A673 (cell line): Measurements from ENCODE around the gene PLXND1. TPM values are rescaled to one million over a fixed set of nuclear protein-coding genes. Genes with fewer than 3 reads are reported as not detected.

Experiments used
- BruUV-seq: library from RNA; stranded (reverse); fragments of 400-500 nt; replicated peaks from 2 replicates; lab custom pipeline; 2021; lab: Mats Ljungman, UMichigan
- CTCF ChIA-PET: fragments of 300-600 bp; sonication (Branson Sonifier 250); formaldehyde crosslinking; loops from one replicate; lab custom pipeline; 2022; ENCODE audit warnings: antibody characterized with exemption; lab: Charles Lee
- POLR2A ChIA-PET: fragments of 300-600 bp; sonication (Branson Sonifier 250); formaldehyde crosslinking; loops from one replicate; lab custom pipeline; 2022; ENCODE audit warnings: antibody characterized with exemption; ENCODE audit not compliant: low non-redundant PET; lab: Charles Lee
- DNase-seq: peaks from one replicate; pipeline ENCODE4 v3.0.0-alpha.2; 2015; ENCODE audit warnings: low spot score
- H3K27ac ChIP-seq: fragments of 200-600 bp; sonication (generic); 2 replicates; pipeline ENCODE4 v1.5.1; 2016; ENCODE audit warnings: mixed run types, low read depth, mild to moderate bottlenecking, mixed read lengths, antibody characterized with exemption, low read length; ENCODE audit not compliant: poor library complexity, severe bottlenecking
- H3K27me3 ChIP-seq: fragments of 200-600 bp; sonication (generic); replicated peaks from 2 replicates; pipeline ENCODE4 v1.6.1; 2017; ENCODE audit warnings: mixed run types, low read depth, mild to moderate bottlenecking, mixed read lengths, antibody characterized with exemption, low read length; ENCODE audit not compliant: insufficient read depth, poor library complexity
- H3K36me3 ChIP-seq: fragments of 200-600 bp; sonication (generic); 2 replicates; pipeline ENCODE4 v1.6.1; 2016; ENCODE audit warnings: mixed run types, mild to moderate bottlenecking, mixed read lengths, antibody characterized with exemption, low read length; ENCODE audit not compliant: insufficient read depth, poor library complexity, severe bottlenecking
- H3K4me1 ChIP-seq: fragments of 200-600 bp; sonication (generic); 2 replicates; pipeline ENCODE4 v1.6.1; 2017; ENCODE audit warnings: mixed run types, mild to moderate bottlenecking, mixed read lengths, antibody characterized with exemption, low read length; ENCODE audit not compliant: insufficient read depth, poor library complexity, severe bottlenecking
- H3K4me3 ChIP-seq: fragments of 200-600 bp; sonication (generic); 2 replicates; pipeline ENCODE4 v1.5.1; 2016; ENCODE audit warnings: low read depth, mixed run types, mild to moderate bottlenecking, mixed read lengths, low read length; ENCODE audit not compliant: poor library complexity, severe bottlenecking
- H3K9me3 ChIP-seq: fragments of 200-600 bp; sonication (generic); 2 replicates; pipeline ENCODE4 v1.6.1; 2016; ENCODE audit warnings: mixed run types, low read depth, mild to moderate bottlenecking, mixed read lengths, antibody characterized with exemption, low read length; ENCODE audit not compliant: poor library complexity, severe bottlenecking
- EZH2 ChIP-seq: fragments of 200-600 bp; sonication (generic); IDR thresholded peaks from 2 replicates; pipeline ENCODE4 v1.6.1; 2017; ENCODE audit warnings: borderline replicate concordance, low read depth, mild to moderate bottlenecking, mixed read lengths, antibody characterized with exemption, low read length; ENCODE audit not compliant: poor library complexity, severe bottlenecking
- intact Hi-C: fragments of 100-400 bp; cut with micrococcal nuclease; formaldehyde crosslinking; loops from one replicate; pipeline ENCODE4 v1.10.0; 2022; ENCODE audit not compliant: unreplicated experiment
- total RNA-seq: library from RNA; stranded (reverse); gene quantifications from 2 replicates; pipeline ENCODE4 v1.2.3, GENCODE V29; 2021
- TF ChIP-seq, protein P1 (sequence below): fragments of 300-800, 200-600 bp; sonication (generic); conservative IDR thresholded peaks from 2 replicates; pipeline ENCODE4 v1.5.1; 2017; ENCODE audit warnings: low read depth, mild to moderate bottlenecking, antibody characterized with exemption, low read length, moderate library complexity, mixed read lengths

PLXND1 gene
- total RNA-seq, 1 experiment from 2014 or later: 31.5 TPM

DNA sequence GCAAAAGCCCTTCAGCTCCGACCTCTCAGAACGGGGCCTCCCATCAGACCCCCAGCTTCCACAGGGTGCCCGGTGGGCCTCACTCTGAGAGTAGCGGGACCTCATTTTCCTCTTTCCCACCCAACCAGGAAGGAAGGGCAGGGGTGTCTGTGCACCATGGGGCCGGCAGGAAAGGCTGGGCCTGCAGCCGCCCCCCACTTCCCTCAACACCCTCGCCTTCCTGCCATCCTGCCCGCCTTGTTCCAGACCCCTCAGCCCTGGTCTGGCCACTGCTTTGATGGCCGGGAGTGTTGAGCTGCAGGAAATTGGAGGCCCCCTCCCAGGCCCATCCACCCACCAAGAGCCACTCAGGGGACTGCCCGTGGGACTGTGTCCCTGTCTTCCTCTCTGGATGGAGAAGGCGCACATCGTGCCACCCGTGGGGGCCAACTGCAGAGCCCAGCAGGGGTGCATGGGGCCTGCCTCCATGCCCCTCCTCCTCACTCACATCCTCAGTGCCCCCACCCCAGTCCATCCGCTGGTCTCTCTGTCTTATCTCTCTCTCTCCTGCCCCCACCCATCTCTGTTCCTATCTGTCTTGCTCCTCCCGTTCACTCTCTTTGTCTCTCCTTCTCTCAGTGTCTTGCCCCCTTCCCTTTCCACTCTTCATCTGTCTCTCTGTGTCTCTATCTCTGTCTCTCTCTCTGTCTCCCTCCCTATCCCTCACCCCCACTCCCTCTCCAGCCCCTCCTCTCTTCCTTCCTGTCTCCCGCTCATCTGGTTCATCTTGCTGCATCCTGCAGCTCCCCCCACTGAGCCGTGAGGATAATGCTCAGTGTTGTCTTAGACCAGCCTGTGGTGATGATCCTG is 1.8 kb upstream of the PLXND1 start:
- ChIA-PET CTCF (interaction anchor here (1.4 kb wide), 1 partner anchor 225 kb away, joined by 3 read pairs; no protein-coding TSS in a partner anchor), POLR2A (no interaction called here)
- intact Hi-C loops: loop anchor here (2.0 kb wide), 1 partner anchor 118 kb away; no protein-coding TSS in a partner anchor
- H3K9me3 ChIP-seq: no peaks in the 10 kb centered on the region
- no peak overlapping the region for H3K27ac ChIP-seq
- H3K36me3 ChIP-seq: no peaks in the 10 kb centered on the region
- DNase-seq: peak; percentile 84
- peaks cover 19% of the 10 kb centered on the region for H3K4me1 ChIP-seq
- no TSS peak for BruUV-seq
- no peak for TF ChIP-seq EZH2
- TF ChIP-seq, protein P1, sequence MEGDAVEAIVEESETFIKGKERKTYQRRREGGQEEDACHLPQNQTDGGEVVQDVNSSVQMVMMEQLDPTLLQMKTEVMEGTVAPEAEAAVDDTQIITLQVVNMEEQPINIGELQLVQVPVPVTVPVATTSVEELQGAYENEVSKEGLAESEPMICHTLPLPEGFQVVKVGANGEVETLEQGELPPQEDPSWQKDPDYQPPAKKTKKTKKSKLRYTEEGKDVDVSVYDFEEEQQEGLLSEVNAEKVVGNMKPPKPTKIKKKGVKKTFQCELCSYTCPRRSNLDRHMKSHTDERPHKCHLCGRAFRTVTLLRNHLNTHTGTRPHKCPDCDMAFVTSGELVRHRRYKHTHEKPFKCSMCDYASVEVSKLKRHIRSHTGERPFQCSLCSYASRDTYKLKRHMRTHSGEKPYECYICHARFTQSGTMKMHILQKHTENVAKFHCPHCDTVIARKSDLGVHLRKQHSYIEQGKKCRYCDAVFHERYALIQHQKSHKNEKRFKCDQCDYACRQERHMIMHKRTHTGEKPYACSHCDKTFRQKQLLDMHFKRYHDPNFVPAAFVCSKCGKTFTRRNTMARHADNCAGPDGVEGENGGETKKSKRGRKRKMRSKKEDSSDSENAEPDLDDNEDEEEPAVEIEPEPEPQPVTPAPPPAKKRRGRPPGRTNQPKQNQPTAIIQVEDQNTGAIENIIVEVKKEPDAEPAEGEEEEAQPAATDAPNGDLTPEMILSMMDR: peak; percentile 50; the same call in 1 of the 2 replicates
- no peaks in the 10 kb centered on the region for H3K27me3 ChIP-seq
- no peak overlapping the region for H3K4me3 ChIP-seq

GRCh38 chr3:129607391-129608068 is 1.1 kb upstream of the PLXND1 start:
- no peaks in the 10 kb centered on the region for H3K27me3 ChIP-seq
- TF ChIP-seq EZH2: no peak
- POLR2A ChIA-PET: no interaction called here
- H3K4me3 ChIP-seq: peak overlapping the region; percentile 55
- peak overlapping the region; percentile 63 for H3K27ac ChIP-seq
- intact Hi-C loops: loop anchor here (2.0 kb wide), 1 partner anchor 117 kb away; no protein-coding TSS in a partner anchor
- BruUV-seq: no TSS peak
- H3K4me1 ChIP-seq: peaks cover 19% of the 10 kb centered on the region
- no peak for DNase-seq
- H3K36me3 ChIP-seq: no peaks in the 10 kb centered on the region
- no peaks in the 10 kb centered on the region for H3K9me3 ChIP-seq
- CTCF ChIA-PET: interaction anchor here (1.4 kb wide), 1 partner anchor 224 kb away, joined by 3 read pairs; no protein-coding TSS in a partner anchor

DNA sequence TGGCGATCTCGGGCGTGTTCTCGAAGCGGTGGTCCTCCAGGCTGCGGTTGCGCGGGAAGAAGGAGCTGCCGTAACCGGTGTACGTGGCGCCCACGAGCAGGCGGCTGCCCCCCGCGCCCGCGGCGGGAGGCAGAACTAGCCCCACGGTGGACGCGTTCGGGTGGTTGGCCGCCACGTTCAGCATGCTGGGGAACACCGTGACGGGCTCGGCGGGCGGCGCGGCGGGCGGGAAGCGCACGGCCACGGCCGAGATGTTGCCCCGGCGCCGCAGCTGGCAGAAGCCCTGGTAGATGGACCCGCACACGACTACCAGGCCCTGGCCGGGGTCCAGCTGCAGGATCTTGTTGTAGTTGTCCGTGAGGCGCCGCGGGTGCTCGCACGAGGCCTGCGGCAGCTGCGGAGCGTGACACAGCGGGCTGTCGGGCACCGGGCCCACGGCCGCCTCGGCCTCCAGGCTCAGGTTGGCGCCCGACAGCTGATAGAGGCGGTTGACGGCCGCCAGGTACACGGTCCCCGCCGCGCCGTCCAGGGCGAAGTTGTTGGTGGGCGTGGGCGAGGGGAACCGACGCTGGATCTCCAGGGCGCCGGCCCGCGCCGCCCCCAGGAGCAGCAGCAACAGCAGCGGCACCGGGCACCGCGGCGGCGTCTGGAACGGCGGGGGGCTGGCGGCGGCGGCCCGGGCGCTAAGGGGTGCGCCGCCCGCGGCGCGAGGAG is 397 bp downstream of the PLXND1 start:
- Histone ChIP-seq H3K36me3 (no peaks in the 10 kb centered on the region), H3K27ac (no peak overlapping the region), H3K4me1 (peaks cover 19% of the 10 kb centered on the region), H3K4me3 (peak overlapping the region; percentile 68), H3K27me3 (no peaks in the 10 kb centered on the region), H3K9me3 (no peaks in the 10 kb centered on the region)
- ChIA-PET POLR2A (no interaction called here), CTCF (interaction anchor here (0.7 to 1.2 kb wide), 2 partner anchors 22 to 116 kb away, joined by 3 read pairs; no protein-coding TSS in a partner anchor)
- peak; percentile 69 for DNase-seq
- no TSS peak for BruUV-seq
- intact Hi-C loops: no loop called here
- TF ChIP-seq, protein P1: no peak
- TF ChIP-seq EZH2: no peak
